GM12891 (cell line): ENCODE measurements around the gene SLC24A3.

Experiments
- POLR2A ChIP-seq: IDR thresholded peaks from 2 replicates; pipeline ENCODE4 v1.6.1; 2011; ENCODE audit warnings: low read depth, low read length, control low read depth
- POLR2AphosphoS5 ChIP-seq: IDR thresholded peaks from 2 replicates; pipeline ENCODE4 v1.6.1; 2011; ENCODE audit warnings: low read depth, low read length, control low read depth
- SPI1 ChIP-seq: IDR thresholded peaks from 2 replicates; pipeline ENCODE4 v1.6.1; 2011; ENCODE audit warnings: low read depth, low read length, control low read depth
- TAF1 ChIP-seq: IDR thresholded peaks from 2 replicates; pipeline ENCODE4 v1.6.1; 2011; ENCODE audit warnings: low read depth, low read length, control low read depth

DNA sequence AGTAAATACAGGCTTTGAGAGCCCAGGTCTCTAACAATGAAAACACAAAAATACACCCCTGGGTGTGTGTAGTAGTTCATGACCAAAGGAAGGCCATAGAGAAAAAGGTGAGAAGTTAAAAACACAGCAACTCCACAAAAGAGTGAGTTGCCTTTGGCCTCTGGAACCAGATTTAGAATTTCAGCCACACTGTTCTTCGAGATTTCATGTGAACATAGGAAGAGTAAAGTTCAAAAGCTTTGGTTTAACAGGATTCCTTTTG, 502.1 kb downstream of the SLC24A3 start:
- no peak for TF ChIP-seq POLR2AphosphoS5
- TF ChIP-seq POLR2A: no peak
- no peak for TF ChIP-seq TAF1
- TF ChIP-seq SPI1: no peak
